Activated CD8-positive, alpha-beta T cell treated with anti-CD3 and anti-CD28 coated beads for 36 hours (primary cell): ENCODE results near the gene DMKN. TPM values are rescaled to one million over a fixed set of nuclear protein-coding genes. Genes with fewer than 3 reads are reported as not detected.
A peak's percentile ranks its signal among the peaks of the same experiment; 100 is the strongest.

Source experiments
- ATAC-seq: fragments of 200-7000 bp; cut with Tn5 transposase; one replicate; pipeline ENCODE4 v1.10.0; 2021; ENCODE audit warnings: mild to moderate bottlenecking, moderate library complexity
- CTCF ChIA-PET: fragments of 350-600 bp; sonication (Branson Sonifier 250); formaldehyde crosslinking; loops from one replicate; lab custom pipeline; 2021; ENCODE audit warnings: antibody characterized with exemption; lab: Charles Lee
- POLR2A ChIA-PET: fragments of 350-600 bp; sonication (Branson Sonifier 250); formaldehyde crosslinking; loops from one replicate; lab custom pipeline; 2021; ENCODE audit warnings: antibody characterized with exemption; lab: Charles Lee
- DNase-seq: peaks from one replicate; pipeline ENCODE4 v3.0.0-alpha.2; 2020
- H3K27ac Mint-ChIP-seq: one replicate; pipeline ENCODE4 v1.8.0; 2021; ENCODE audit warnings: mild to moderate bottlenecking, mixed read lengths
- H3K27me3 Mint-ChIP-seq: one replicate; pipeline ENCODE4 v1.8.0; 2021; ENCODE audit warnings: mixed read lengths
- H3K36me3 Mint-ChIP-seq: one replicate; pipeline ENCODE4 v1.8.0; 2021; ENCODE audit warnings: low read depth, mixed read lengths
- H3K4me1 Mint-ChIP-seq: one replicate; pipeline ENCODE4 v1.8.0; 2021; ENCODE audit warnings: low read depth, mixed read lengths
- H3K4me3 Mint-ChIP-seq: one replicate; pipeline ENCODE4 v1.8.0; 2021; ENCODE audit warnings: mild to moderate bottlenecking, moderate library complexity, mixed read lengths
- H3K9me3 Mint-ChIP-seq: one replicate; pipeline ENCODE4 v1.8.0; 2021; ENCODE audit warnings: mixed read lengths
- intact Hi-C: fragments of 100-400 bp; cut with micrococcal nuclease; formaldehyde crosslinking; loops from one replicate; pipeline ENCODE4 v1.10.0; 2022
- total RNA-seq, 2 experiments: library from RNA; stranded (reverse); gene quantifications; one replicate each; pipeline ENCODE4 v1.2.3, GENCODE V29; 2021
- TF ChIP-seq, protein P1 (sequence below): fragments of 200-600 bp; IDR thresholded peaks from one replicate; pipeline ENCODE4 v1.8.0; 2022; ENCODE audit warnings: antibody characterized with exemption, mild to moderate bottlenecking

The DMKN gene
- total RNA-seq, 2 experiments from 2014 or later: 0.68 to 1.1 TPM

GRCh38 chr19:35549879-35550523 lies 36.6 kb upstream of the DMKN start:
- H3K4me1 Mint-ChIP-seq: peaks cover 28% of the 10 kb centered on the region
- ATAC-seq (no peak), DNase-seq (no peak)
- H3K27ac Mint-ChIP-seq: no peak overlapping the region
- no peaks in the 10 kb centered on the region for H3K9me3 Mint-ChIP-seq
- H3K36me3 Mint-ChIP-seq: peaks cover 29% of the 10 kb centered on the region
- H3K27me3 Mint-ChIP-seq: no peaks in the 10 kb centered on the region
- no peak overlapping the region for H3K4me3 Mint-ChIP-seq
- ChIA-PET CTCF (interaction anchor here (0.6 to 3.4 kb wide), 10 partner anchors 8 to 164 kb away, joined by 3 to 36 read pairs (median 12); partner anchors contain the start of gene HAUS5), POLR2A (interaction anchor here (1.1 kb wide), 1 partner anchor 37 kb away, joined by 4 read pairs; no protein-coding TSS in a partner anchor)
- intact Hi-C loops: no loop called here
- TF ChIP-seq, protein P1, sequence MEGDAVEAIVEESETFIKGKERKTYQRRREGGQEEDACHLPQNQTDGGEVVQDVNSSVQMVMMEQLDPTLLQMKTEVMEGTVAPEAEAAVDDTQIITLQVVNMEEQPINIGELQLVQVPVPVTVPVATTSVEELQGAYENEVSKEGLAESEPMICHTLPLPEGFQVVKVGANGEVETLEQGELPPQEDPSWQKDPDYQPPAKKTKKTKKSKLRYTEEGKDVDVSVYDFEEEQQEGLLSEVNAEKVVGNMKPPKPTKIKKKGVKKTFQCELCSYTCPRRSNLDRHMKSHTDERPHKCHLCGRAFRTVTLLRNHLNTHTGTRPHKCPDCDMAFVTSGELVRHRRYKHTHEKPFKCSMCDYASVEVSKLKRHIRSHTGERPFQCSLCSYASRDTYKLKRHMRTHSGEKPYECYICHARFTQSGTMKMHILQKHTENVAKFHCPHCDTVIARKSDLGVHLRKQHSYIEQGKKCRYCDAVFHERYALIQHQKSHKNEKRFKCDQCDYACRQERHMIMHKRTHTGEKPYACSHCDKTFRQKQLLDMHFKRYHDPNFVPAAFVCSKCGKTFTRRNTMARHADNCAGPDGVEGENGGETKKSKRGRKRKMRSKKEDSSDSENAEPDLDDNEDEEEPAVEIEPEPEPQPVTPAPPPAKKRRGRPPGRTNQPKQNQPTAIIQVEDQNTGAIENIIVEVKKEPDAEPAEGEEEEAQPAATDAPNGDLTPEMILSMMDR: no peak

GRCh38 chr19:35549174-35549788 lies 35.8 kb upstream of the DMKN start:
- ATAC-seq: no peak
- DNase-seq: peak; percentile 67
- POLR2A ChIA-PET: interaction anchor here (1.1 kb wide), 1 partner anchor 38 kb away, joined by 4 read pairs; no protein-coding TSS in a partner anchor
- H3K27me3 Mint-ChIP-seq: no peaks in the 10 kb centered on the region
- H3K4me3 Mint-ChIP-seq: no peak overlapping the region
- H3K27ac Mint-ChIP-seq: no peak overlapping the region
- intact Hi-C loops: no loop called here
- H3K36me3 Mint-ChIP-seq: peaks cover 36% of the 10 kb centered on the region
- CTCF ChIA-PET: interaction anchor here (0.6 to 3.4 kb wide), 31 partner anchors 9 to 381 kb away, joined by 3 to 36 read pairs (median 6); partner anchors contain the start of genes COX6B1, ETV2 and HAUS5
- TF ChIP-seq, protein P1: peak; percentile 86
- peaks cover 33% of the 10 kb centered on the region for H3K4me1 Mint-ChIP-seq
- H3K9me3 Mint-ChIP-seq: no peaks in the 10 kb centered on the region

GRCh38 chr19:35546532-35546931 lies 33.1 kb upstream of the DMKN start:
- Mint-ChIP-seq H3K36me3 (peaks cover 43% of the 10 kb centered on the region), H3K4me3 (peak overlapping the region; percentile 91), H3K27me3 (no peaks in the 10 kb centered on the region), H3K4me1 (peaks cover 42% of the 10 kb centered on the region), H3K9me3 (no peaks in the 10 kb centered on the region), H3K27ac (peak overlapping the region; percentile 92)
- TF ChIP-seq, protein P1: no peak
- DNase-seq: no peak
- POLR2A ChIA-PET: no interaction called here
- intact Hi-C loops: no loop called here
- CTCF ChIA-PET: interaction anchor here (2.5 to 3.4 kb wide), 3 partner anchors 11 to 194 kb away, joined by 6 to 27 read pairs (median 13); no protein-coding TSS in a partner anchor
- ATAC-seq: no peak

- H3K36me3 Mint-ChIP-seq: peaks cover 43% of the 10 kb centered on the region
- TF ChIP-seq, protein P1: no peak
- H3K4me3 Mint-ChIP-seq: peak overlapping the region; percentile 91
- peak; percentile 83 for DNase-seq
- peak overlapping the region; percentile 92 for H3K27ac Mint-ChIP-seq
- H3K4me1 Mint-ChIP-seq: peaks cover 44% of the 10 kb centered on the region
- ATAC-seq: peak; percentile 82
- no peaks in the 10 kb centered on the region for H3K27me3 Mint-ChIP-seq
- intact Hi-C loops: no loop called here
- ChIA-PET CTCF (no interaction called here), POLR2A (no interaction called here)
- no peaks in the 10 kb centered on the region for H3K9me3 Mint-ChIP-seq
These were observed 32.5 kb upstream of the DMKN start for GRCh38 chr19:35545855-35546381.
